GM12801 (cell line): ENCODE measurements around the gene PKDCC.

Experiments used
- CTCF ChIP-seq: IDR thresholded peaks from one replicate; pipeline ENCODE4 v1.5.1; 2011; ENCODE audit warnings: control low read depth; ENCODE audit not compliant: insufficient read length; ENCODE audit errors: extremely low read depth

The PKDCC gene

GRCh38 chr2:42008241-42008921 is 39.4 kb upstream of the PKDCC start:
- no peak for TF ChIP-seq CTCF

- no peak for TF ChIP-seq CTCF
Observed at GRCh38 chr2:42009657-42010580, 37.9 kb upstream of the PKDCC start.

GRCh38 chr2:42010743-42011298 is 37.0 kb upstream of the PKDCC start:
- TF ChIP-seq CTCF, result no peak

DNA sequence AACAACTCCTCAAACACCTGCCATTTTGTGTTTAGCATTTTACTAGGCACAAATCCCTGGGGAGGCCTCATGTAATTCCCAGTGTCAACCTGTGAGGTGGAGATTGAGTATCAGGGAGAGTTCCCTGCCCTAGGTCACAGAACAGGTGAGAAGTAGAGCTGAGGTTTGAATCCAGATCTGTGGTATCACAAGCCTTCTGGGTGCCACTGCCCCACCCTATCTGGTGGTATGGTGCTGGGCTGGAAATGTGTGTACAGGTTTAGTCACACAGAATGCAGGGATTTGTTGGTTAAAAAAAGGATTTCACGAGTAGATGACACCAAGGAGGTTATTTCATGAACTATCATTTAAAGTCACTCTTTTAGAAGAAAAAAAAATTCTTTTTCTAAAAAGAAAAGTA is 35.7 kb upstream of the PKDCC start:
- TF ChIP-seq CTCF, result no peak

- no peak for TF ChIP-seq CTCF
Observed at GRCh38 chr2:42012651-42013050, 35.2 kb upstream of the PKDCC start.

- TF ChIP-seq CTCF, result no peak
Observed at GRCh38 chr2:42013409-42013808, 34.4 kb upstream of the PKDCC start.

GRCh38 chr2:42021464-42021863 is 26.4 kb upstream of the PKDCC start:
- TF ChIP-seq CTCF, result no peak
